Muscle of arm (tissue), 12 donors: Measurements from ENCODE around the gene CREB3. TPM values are rescaled to one million over a fixed set of nuclear protein-coding genes. Genes with fewer than 3 reads are reported as not detected.

ENCODE experiments used
- DNase-seq: peaks from one replicate; pipeline ENCODE4 v3.0.0-alpha.2; 2013
- polyA plus RNA-seq, 12 donors: library from polyadenylated mRNA; unstranded; fragments of 120-200 nt; gene quantifications; one replicate each; pipeline ENCODE4 v1.2.1, GENCODE V29; 2013; ENCODE audit not compliant: insufficient read length in 12 of 12

The CREB3 gene
- polyA plus RNA-seq, 12 donors = 21.3 to 45.7 (median 24.9) TPM; not detected in 1

GRCh38 chr9:35771943-35772342, 39.5 kb downstream of the CREB3 start:
- no peak for DNase-seq

DNA sequence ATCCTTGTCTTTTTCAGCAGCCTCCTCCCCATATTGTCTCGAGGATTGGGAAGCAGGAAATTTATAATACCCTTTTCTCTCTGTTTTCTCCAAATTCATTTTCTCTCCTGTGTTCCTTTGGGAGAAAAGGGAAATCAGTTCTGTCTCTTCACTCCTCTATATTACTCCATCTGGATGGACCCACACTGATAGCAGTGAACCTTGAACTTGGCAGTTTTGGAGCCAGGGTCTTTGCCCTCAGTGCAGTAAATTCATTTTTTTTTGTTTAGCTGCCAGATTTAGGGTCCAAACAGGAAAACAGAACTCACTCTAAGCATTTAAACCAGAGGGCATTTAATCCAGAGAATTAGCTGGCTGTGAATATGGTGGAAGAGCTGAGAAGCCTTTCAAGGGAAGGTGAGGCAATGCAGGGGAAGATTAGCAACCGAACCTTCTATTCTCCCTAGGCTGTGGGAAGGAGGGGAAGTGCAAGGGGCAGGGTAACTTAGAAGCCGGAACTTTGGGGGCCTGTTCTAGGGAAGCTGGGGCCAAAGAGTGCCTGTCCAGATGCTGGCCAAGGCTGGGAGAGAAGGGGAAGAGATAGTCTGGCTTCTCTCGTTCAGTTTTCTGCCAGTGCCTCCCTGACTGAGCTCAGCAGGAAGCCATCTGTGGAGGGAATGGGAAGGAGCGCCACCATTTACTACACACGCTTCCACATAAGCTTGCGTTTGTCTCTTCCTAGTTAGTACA, 42.6 kb downstream of the CREB3 start:
- DNase-seq = no peak

DNA sequence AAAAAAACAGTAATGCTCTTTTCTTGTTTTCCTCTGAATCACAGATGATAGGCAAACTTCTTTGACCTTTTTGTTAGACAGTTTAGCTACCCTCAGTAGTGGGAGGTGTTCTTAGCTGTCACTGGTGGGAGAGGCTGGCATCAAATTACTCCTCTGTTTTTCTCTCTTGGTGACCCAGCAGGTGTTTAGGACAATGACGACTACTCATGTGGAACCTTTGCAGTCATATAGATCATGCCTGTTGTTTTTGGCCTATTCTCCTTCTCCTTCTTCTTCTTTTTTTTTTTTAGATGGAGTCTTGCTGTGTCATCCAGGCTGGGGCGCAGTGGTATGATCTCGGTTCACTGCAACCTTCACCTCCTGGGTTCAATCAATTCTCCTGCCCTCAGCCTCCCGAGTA, 43.6 kb downstream of the CREB3 start:
- DNase-seq = no peak

- no peak for DNase-seq
Observed at GRCh38 chr9:35778496-35778895, 46.0 kb downstream of the CREB3 start.

DNA sequence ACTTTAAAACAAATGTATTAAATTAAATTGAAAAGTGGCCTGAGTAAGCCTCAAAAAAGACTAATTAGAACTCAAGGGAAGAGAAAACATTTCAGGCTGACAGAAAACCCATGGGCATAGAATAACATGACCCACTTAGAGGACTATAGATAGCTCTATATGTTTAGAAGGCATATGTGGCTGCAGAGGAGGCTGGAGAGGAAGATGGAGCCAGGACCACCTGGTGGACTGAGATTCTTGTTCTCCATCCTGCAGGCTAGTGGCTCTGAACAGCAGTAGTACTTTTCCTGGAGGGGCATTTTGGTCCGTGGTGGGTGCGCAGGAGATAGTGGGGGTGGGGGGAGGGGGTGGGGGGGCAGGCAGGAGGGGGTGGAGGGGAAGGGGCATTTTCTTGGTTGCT, 48.6 kb downstream of the CREB3 start:
- no peak for DNase-seq

- DNase-seq = no peak
Observed at GRCh38 chr9:35783418-35783817, 51.0 kb downstream of the CREB3 start.

Other genes with a start within 250 kb of the CREB3 start
- 10 to 100 TPM in 11 of 12 donors, not detected in 1; 42.6 to 79.5 (median 60.8) TPM for gene RUSC2, start 242.6 kb upstream of the CREB3 start, polyA plus RNA-seq
- 10 to 100 TPM in 11 of 12 donors, not detected in 1; 27.1 to 42.8 (median 33.8) TPM for gene TESK1, start 127.4 kb upstream of the CREB3 start, polyA plus RNA-seq
- 1 to 10 TPM in 10 of 12 donors, not detected in 2; 1.0 to 4.8 (median 2.1) TPM for gene CD72, start 114.3 kb upstream of the CREB3 start, polyA plus RNA-seq
- gene SIT1, start 81.7 kb upstream of the CREB3 start, polyA plus RNA-seq = 1 to 10 TPM in 1 of 12 donors, under 1 TPM in 8, not detected in 3; 0.13 to 2.3 (median 0.20) TPM
- not detected for gene RMRP, start 74.6 kb upstream of the CREB3 start, polyA plus RNA-seq
- 10 to 100 TPM in 10 of 12 donors, not detected in 2; 12.4 to 21.7 (median 16.1) TPM for gene CCDC107, start 74.4 kb upstream of the CREB3 start, polyA plus RNA-seq
- gene ARHGEF39, start 67.5 kb upstream of the CREB3 start, polyA plus RNA-seq = 1 to 10 TPM in 11 of 12 donors, not detected in 1; 3.3 to 8.0 (median 5.2) TPM
- 1 to 10 TPM in 4 of 12 donors, under 1 TPM in 6, not detected in 2; 0.42 to 6.9 (median 0.75) TPM for gene CA9, start 58.7 kb upstream of the CREB3 start, polyA plus RNA-seq
- gene TPM2, start 42.7 kb upstream of the CREB3 start, polyA plus RNA-seq = over 10,000 TPM in 1 of 12 donors, 1,000 to 10,000 TPM in 11; 1,434 to 10,856 (median 6,506) TPM
- 100 to 1,000 TPM in 3 of 12 donors, 10 to 100 TPM in 8, not detected in 1; 83.0 to 108 (median 90.3) TPM for gene TLN1, start 471 bp upstream of the CREB3 start, polyA plus RNA-seq
- 10 to 100 TPM in 11 of 12 donors, not detected in 1; 33.9 to 87.1 (median 55.8) TPM for gene GBA2, start 16.6 kb downstream of the CREB3 start, polyA plus RNA-seq
- 10 to 100 TPM in 11 of 12 donors, not detected in 1; 15.1 to 21.8 (median 19.8) TPM for gene RGP1, start 16.6 kb downstream of the CREB3 start, polyA plus RNA-seq
- gene MSMP, start 21.6 kb downstream of the CREB3 start, polyA plus RNA-seq = 1 to 10 TPM in 1 of 12 donors, under 1 TPM in 1, not detected in 10; 0.98 to 1.4 TPM
- 10 to 100 TPM in 11 of 12 donors, not detected in 1; 14.4 to 30.9 (median 26.3) TPM for gene NPR2, start 58.9 kb downstream of the CREB3 start, polyA plus RNA-seq
- gene SPAG8, start 79.6 kb downstream of the CREB3 start, polyA plus RNA-seq = 1 to 10 TPM in 10 of 12 donors, not detected in 2; 1.7 to 4.0 (median 2.2) TPM
- gene HINT2, start 82.4 kb downstream of the CREB3 start, polyA plus RNA-seq = 10 to 100 TPM in 11 of 12 donors, not detected in 1; 25.7 to 40.7 (median 29.3) TPM
- gene FAM221B, start 96.1 kb downstream of the CREB3 start, polyA plus RNA-seq = under 1 TPM in 10 of 12 donors, not detected in 2; 0.07 to 0.62 (median 0.23) TPM
- gene TMEM8B, start 96.6 kb downstream of the CREB3 start, polyA plus RNA-seq = 10 to 100 TPM in 11 of 12 donors, not detected in 1; 12.0 to 33.1 (median 22.2) TPM
- under 1 TPM in 4 of 12 donors, not detected in 8; 0.13 to 0.31 (median 0.17) TPM for gene OR13J1, start 137.7 kb downstream of the CREB3 start, polyA plus RNA-seq
- 1 to 10 TPM in 8 of 12 donors, under 1 TPM in 2, not detected in 2; 0.18 to 2.6 (median 1.5) TPM for gene HRCT1, start 173.5 kb downstream of the CREB3 start, polyA plus RNA-seq
- 1 to 10 TPM in 10 of 12 donors, not detected in 2; 1.1 to 2.8 (median 1.9) TPM for gene SPAAR, start 176.8 kb downstream of the CREB3 start, polyA plus RNA-seq
- under 1 TPM in 6 of 12 donors, not detected in 6; 0.22 to 0.48 (median 0.29) TPM for gene OR2S2, start 225.5 kb downstream of the CREB3 start, polyA plus RNA-seq